Measurements from ENCODE around the gene PRKCZ.

PRKCZ gene

GRCh38 chr1:2018217-2019171, 31.7 kb upstream of the PRKCZ start:
- TF ChIP-seq REST (IDR thresholded peaks at IDR 0.05; ENCODE audit: insufficient read depth in 1 of 2, low read depth in 2 of 2, low read length in 2 of 2): no peak
- TF ChIP-seq TAF1 (IDR thresholded peaks at IDR 0.05; ENCODE audit: borderline replicate concordance, insufficient read depth, low read length): no peak
- no peak for TF ChIP-seq POLR2AphosphoS5 (IDR thresholded peaks at IDR 0.05; ENCODE audit: low read depth, low read length)
- TF ChIP-seq FOXP2 (optimal IDR thresholded peaks at IDR 0.05; ENCODE audit: borderline replicate concordance, extremely low read depth, extremely low read length, insufficient read depth): no peak
- no peak for TF ChIP-seq SIN3A (IDR thresholded peaks at IDR 0.05; ENCODE audit: borderline replicate concordance, insufficient read depth, low read length)

DNA sequence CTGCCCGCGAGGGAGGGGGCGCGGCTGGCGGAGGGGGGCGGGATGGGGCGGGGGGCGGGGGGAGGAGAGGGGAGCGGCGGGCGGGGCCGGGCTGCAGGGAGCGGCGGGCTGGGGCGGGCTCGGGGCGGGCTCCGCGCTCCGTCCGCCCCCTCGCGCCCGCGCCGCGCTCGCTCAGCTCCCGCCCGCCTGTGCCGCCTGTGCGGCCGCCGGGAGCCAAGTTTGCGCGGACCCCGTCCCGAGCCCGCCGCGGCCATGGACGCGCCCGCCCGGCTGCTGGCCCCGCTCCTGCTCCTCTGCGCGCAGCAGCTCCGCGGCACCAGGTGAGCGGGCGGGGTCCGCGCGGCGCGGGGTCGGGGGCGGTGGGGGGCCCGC, 31.1 kb upstream of the PRKCZ start, which contains the start of gene GABRD:
Gene GABRD, plus strand, starts transcription at position 174 of the 372 bp plus-strand sequence. Its CDS starts 79 bp downstream, at position 253.
- TF ChIP-seq POLR2AphosphoS5 (IDR thresholded peaks at IDR 0.05; ENCODE audit: low read depth, low read length): no peak
- TF ChIP-seq SIN3A (IDR thresholded peaks at IDR 0.05; ENCODE audit: borderline replicate concordance, insufficient read depth, low read length): no peak
- TF ChIP-seq TAF1 (IDR thresholded peaks at IDR 0.05; ENCODE audit: borderline replicate concordance, insufficient read depth, low read length): no peak
- TF ChIP-seq REST (IDR thresholded peaks at IDR 0.05; ENCODE audit: insufficient read depth in 1 of 2, low read depth in 2 of 2, low read length in 2 of 2): no peak
- no peak for TF ChIP-seq FOXP2 (optimal IDR thresholded peaks at IDR 0.05; ENCODE audit: borderline replicate concordance, extremely low read depth, extremely low read length, insufficient read depth)

DNA sequence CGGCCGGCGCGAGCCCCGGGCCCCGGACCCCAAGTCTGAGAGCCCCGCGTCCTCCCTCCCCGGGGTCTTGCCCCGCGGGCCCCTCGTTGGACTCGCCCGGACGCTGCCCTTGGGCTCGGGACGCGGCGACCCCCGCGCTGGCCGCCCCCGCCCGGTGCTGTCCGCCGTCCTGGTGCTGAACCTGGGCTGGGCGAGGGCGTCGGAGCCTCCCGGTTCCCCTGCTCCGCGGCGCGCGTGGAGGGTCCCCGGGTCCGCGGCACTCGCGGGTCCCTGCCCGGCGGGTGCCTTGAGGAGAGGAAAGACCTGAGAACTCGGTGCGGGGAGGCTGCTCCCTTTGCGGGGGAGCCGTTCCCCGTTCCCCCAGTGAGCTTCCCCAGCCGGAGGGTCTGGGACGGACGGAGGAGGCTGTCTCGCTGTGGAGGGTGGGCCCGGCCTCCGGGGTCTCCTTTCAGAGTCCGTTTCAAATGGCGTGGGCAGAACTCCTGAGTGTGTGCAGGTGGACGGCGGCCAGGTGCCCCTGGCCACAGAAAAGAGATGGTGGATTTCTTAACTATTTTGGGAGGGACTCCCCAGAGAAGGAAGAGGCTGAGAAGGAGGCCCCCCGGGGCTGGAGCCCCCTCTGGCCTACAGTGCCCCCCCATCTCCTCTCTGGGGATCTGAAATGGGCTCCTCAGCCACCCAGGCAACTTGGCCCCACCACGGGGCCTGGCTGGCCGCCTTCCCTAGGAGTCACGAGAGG, 30.5 kb upstream of the PRKCZ start:
- TF ChIP-seq REST (IDR thresholded peaks at IDR 0.05; ENCODE audit: insufficient read depth in 1 of 2, low read depth in 2 of 2, low read length in 2 of 2): peak; percentile 83 to 92
- no peak for TF ChIP-seq POLR2AphosphoS5 (IDR thresholded peaks at IDR 0.05; ENCODE audit: low read depth, low read length)

DNA sequence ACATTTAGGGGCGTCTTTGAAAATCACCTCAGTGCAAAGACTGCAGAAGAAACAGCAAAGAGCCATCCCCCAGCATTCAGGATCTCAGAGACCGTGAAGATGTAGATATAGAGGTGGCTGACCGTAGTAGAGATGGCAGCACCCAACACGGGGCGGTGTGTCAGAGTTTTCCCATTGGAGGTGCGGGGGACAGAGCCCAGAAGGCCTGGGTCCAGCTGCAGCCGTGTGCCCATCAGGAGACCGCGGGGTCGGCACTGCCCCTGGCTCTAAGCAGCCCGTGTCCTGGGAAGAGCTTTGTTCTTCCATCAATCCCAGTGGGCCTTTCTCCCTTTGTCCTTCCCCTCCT, 29.9 kb upstream of the PRKCZ start:
- TF ChIP-seq POLR2AphosphoS5 (IDR thresholded peaks at IDR 0.05; ENCODE audit: low read depth, low read length) (no peak), SIN3A (IDR thresholded peaks at IDR 0.05; ENCODE audit: borderline replicate concordance, insufficient read depth, low read length) (no peak), REST (IDR thresholded peaks at IDR 0.05; ENCODE audit: insufficient read depth in 1 of 2, low read depth in 2 of 2, low read length in 2 of 2) (no peak), FOXP2 (optimal IDR thresholded peaks at IDR 0.05; ENCODE audit: borderline replicate concordance, extremely low read depth, extremely low read length, insufficient read depth) (no peak), TAF1 (IDR thresholded peaks at IDR 0.05; ENCODE audit: borderline replicate concordance, insufficient read depth, low read length) (no peak)

All from PFSK-1 (cell line).